Upper lobe of left lung (tissue), 6 donors: Measurements from ENCODE around the gene NOL8. TPM values are rescaled to one million over a fixed set of nuclear protein-coding genes. Genes with fewer than 3 reads are reported as not detected.

ENCODE experiments used
- ATAC-seq, 2 donors: fragments of 200-7000 bp; cut with Tn5 transposase; one replicate each; pipeline ENCODE4 v1.9.1; 2022; ENCODE audit warnings: mild to moderate bottlenecking in 2 of 2, moderate library complexity in 2 of 2; ENCODE audit not compliant: low FRiP score in 2 of 2
- DNase-seq, 2 donors: peaks; one replicate each; pipeline ENCODE4 v3.0.0-alpha.2; 2019 to 2020
- H3K27ac ChIP-seq, 4 donors: fragments of 200-600 bp; sonication (generic); one replicate each; pipeline ENCODE4 v1.5.1; 2016 to 2019
- H3K27me3 ChIP-seq, 4 donors: fragments of 200-600 bp; sonication (generic); one replicate each; pipeline ENCODE4 v1.5.1; 2017 to 2019
- H3K36me3 ChIP-seq, 4 donors: fragments of 200-600 bp; sonication (generic); one replicate each; pipeline ENCODE4 v1.5.1; 2016 to 2019
- H3K4me1 ChIP-seq, 4 donors: fragments of 200-600 bp; sonication (generic); one replicate each; pipeline ENCODE4 v1.5.1; 2018 to 2019
- H3K4me3 ChIP-seq, 4 donors: fragments of 200-600 bp; sonication (generic); one replicate each; pipeline ENCODE4 v1.5.1; 2017 to 2019; ENCODE audit warnings: mild to moderate bottlenecking in 2 of 4, moderate library complexity in 1 of 4
- H3K9me3 ChIP-seq, 4 donors: fragments of 200-600 bp; sonication (generic); one replicate each; pipeline ENCODE4 v1.5.1; 2018 to 2019
- EP300 ChIP-seq, 4 donors: sonication (generic); formaldehyde crosslinking; IDR thresholded peaks; one replicate each; pipeline ENCODE4 v1.5.1; 2017; ENCODE audit warnings: antibody characterized with exemption in 4 of 4, control low read depth in 2 of 4
- POLR2A ChIP-seq, 4 donors: fragments of 450-650 bp; IDR thresholded peaks; one replicate each; pipeline ENCODE4 v1.5.1; 2016 to 2017; ENCODE audit warnings: antibody characterized with exemption in 4 of 4, mild to moderate bottlenecking in 2 of 4
- POLR2AphosphoS5 ChIP-seq, 2 donors: sonication (generic); formaldehyde crosslinking; IDR thresholded peaks; one replicate each; pipeline ENCODE4 v1.5.1; 2017; ENCODE audit warnings: antibody characterized with exemption in 2 of 2
- WGBS, 2 donors: methylation state at CpG; one replicate each; pipeline ENCODE4 v1.1.5; 2017 to 2018; 5-methylcytosine and 5-hydroxymethylcytosine counted together
- total RNA-seq, 6 donors: library from RNA; depleted of rRNA in 4 of 6; stranded (reverse); fragments of >200 nt in 4 of 6; gene quantifications; one replicate each; pipeline versions ENCODE4 v1.1.0 to v1.2.1, GENCODE V29; 2016 to 2021
- TF ChIP-seq, protein P1 (sequence below), 6 experiments: fragments of 450-650 bp in 4 of 6; fragments of 200-600 bp in 2 of 6; sonication (generic) in 2 of 6; IDR thresholded peaks; one replicate each; pipeline ENCODE4 v1.5.1; 2016 to 2019; ENCODE audit warnings: antibody characterized with exemption in 6 of 6
- donor health status: DM: no; HTN: no; CAD: no; lungs with moderate emphysema.
- donor health status: DM: no; HTN: yes; CAD: no; lungs with severe emphysema.

NOL8 gene
- total RNA-seq, 6 donors from 2014 or later = 22.1 to 107 (median 27.1) TPM

DNA sequence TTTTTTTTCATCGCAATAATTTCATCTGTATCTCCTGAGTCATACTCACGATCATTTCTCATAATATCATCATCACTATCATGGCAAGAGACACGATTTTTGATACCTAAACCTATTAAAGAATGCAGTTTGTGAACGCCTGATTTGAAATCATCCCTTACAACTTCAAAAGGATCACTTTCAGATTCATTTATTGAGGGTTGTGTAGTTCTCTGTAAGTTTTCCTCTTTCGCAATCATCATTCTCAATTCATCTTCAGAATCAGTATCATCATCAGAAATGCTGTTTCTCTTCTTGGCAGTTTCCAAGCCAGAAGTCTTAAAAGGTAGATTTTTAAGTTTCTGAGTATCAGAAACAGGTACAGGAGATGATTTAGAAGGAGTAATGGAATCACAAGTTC, 9.7 kb downstream of the NOL8 start:
- no peak overlapping the region for H3K27ac ChIP-seq
- peaks cover 36 to 64% (median 49%) of the 10 kb centered on the region in 4 donors for H3K36me3 ChIP-seq
- ATAC-seq (no peak), DNase-seq (no peak)
- WGBS, 2 donors = 89 to 93% methylated on average over 5 of the region's 5 CpGs
- peaks cover 0 to 8% (median 0%) of the 10 kb centered on the region in 4 donors for H3K4me1 ChIP-seq
- TF ChIP-seq EP300 (IDR thresholded peaks at IDR 0.05) = no peak
- TF ChIP-seq POLR2A (IDR thresholded peaks at IDR 0.05) = no peak
- no peak for TF ChIP-seq POLR2AphosphoS5 (IDR thresholded peaks at IDR 0.05)
- TF ChIP-seq, protein P1, sequence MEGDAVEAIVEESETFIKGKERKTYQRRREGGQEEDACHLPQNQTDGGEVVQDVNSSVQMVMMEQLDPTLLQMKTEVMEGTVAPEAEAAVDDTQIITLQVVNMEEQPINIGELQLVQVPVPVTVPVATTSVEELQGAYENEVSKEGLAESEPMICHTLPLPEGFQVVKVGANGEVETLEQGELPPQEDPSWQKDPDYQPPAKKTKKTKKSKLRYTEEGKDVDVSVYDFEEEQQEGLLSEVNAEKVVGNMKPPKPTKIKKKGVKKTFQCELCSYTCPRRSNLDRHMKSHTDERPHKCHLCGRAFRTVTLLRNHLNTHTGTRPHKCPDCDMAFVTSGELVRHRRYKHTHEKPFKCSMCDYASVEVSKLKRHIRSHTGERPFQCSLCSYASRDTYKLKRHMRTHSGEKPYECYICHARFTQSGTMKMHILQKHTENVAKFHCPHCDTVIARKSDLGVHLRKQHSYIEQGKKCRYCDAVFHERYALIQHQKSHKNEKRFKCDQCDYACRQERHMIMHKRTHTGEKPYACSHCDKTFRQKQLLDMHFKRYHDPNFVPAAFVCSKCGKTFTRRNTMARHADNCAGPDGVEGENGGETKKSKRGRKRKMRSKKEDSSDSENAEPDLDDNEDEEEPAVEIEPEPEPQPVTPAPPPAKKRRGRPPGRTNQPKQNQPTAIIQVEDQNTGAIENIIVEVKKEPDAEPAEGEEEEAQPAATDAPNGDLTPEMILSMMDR (IDR thresholded peaks at IDR 0.05) = no peak
- no peaks in the 10 kb centered on the region for H3K9me3 ChIP-seq
- H3K27me3 ChIP-seq = no peaks in the 10 kb centered on the region
- H3K4me3 ChIP-seq = no peak overlapping the region

DNA sequence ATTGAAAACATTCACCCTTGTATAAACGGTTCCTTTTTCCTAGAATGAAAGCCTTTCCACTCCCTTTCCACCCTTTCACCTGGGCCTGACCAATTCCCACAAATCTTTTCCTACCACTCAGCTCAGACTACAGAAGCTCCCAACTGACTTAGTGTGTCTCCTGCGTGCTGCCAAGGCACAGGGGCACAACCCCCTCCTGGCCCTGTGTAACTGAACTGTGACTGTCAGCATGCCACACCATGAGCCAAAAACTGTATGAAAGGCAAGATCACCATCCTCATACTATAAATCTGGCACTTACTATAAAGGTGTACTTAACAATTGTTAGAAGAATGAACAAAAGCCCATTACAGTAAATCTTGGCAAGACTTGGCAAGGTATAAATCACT, 11.5 kb downstream of the NOL8 start:
- Histone ChIP-seq H3K4me1 (peaks cover 0 to 8% (median 0%) of the 10 kb centered on the region in 4 donors), H3K4me3 (no peak overlapping the region), H3K9me3 (no peaks in the 10 kb centered on the region), H3K27me3 (no peaks in the 10 kb centered on the region), H3K27ac (no peak overlapping the region), H3K36me3 (peaks cover 29 to 64% (median 48%) of the 10 kb centered on the region in 4 donors)
- TF ChIP-seq POLR2AphosphoS5 (IDR thresholded peaks at IDR 0.05) = no peak
- TF ChIP-seq, protein P1 (IDR thresholded peaks at IDR 0.05) = no peak
- TF ChIP-seq EP300 (IDR thresholded peaks at IDR 0.05) = no peak
- no peak for TF ChIP-seq POLR2A (IDR thresholded peaks at IDR 0.05)
- ATAC-seq (no peak), DNase-seq (no peak)
- WGBS, 2 donors = 75 to 76% methylated on average over 2 of the region's 2 CpGs

DNA sequence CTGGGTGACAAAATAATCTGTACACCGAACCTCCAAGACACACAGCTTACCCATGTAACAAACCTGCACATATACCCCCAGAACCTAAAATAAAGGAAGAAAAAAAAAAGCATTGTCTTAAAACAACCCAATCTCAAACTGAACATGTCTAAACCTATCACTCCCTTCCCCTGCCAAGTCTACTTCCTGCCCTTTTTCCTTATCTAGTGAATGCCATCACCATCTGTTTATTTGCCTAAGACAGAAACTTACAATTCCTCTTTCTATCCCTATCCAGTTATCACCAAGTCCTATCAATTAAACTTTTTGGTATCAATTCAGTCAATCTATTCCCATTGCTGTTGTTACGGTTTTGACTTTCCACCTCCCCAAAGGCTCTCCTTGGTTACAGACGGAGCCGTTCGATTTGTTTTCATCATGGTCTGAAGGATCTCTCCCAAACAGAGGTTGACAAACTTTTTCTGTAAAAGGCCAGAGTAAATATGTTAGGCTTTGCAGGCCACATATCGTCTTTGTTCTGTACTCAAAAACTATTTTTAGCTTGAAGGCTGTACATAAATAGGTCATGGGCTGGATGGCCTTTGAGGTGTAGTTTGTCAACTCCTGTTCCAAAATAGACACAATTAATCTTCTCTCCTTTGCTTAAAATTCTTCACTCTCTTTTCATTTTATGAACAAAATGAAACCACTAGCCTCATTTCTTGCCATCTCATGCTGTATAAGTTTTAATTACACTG, 12.1 kb downstream of the NOL8 start:
- H3K9me3 ChIP-seq = no peaks in the 10 kb centered on the region
- DNase-seq (no peak), ATAC-seq (no peak)
- H3K27me3 ChIP-seq = no peaks in the 10 kb centered on the region
- no peak for TF ChIP-seq POLR2A (IDR thresholded peaks at IDR 0.05)
- no peak for TF ChIP-seq EP300 (IDR thresholded peaks at IDR 0.05)
- TF ChIP-seq, protein P1 (IDR thresholded peaks at IDR 0.05) = no peak
- TF ChIP-seq POLR2AphosphoS5 (IDR thresholded peaks at IDR 0.05) = no peak
- H3K4me1 ChIP-seq = peaks cover 0 to 8% (median 0%) of the 10 kb centered on the region in 4 donors
- 50 to 54% methylated on average over 6 of the region's 6 CpGs for WGBS, 2 donors
- peaks cover 26 to 64% (median 49%) of the 10 kb centered on the region in 4 donors for H3K36me3 ChIP-seq
- H3K27ac ChIP-seq = peak overlapping the region in 1 of 4 donors; percentile 48
- H3K4me3 ChIP-seq = no peak overlapping the region

DNA sequence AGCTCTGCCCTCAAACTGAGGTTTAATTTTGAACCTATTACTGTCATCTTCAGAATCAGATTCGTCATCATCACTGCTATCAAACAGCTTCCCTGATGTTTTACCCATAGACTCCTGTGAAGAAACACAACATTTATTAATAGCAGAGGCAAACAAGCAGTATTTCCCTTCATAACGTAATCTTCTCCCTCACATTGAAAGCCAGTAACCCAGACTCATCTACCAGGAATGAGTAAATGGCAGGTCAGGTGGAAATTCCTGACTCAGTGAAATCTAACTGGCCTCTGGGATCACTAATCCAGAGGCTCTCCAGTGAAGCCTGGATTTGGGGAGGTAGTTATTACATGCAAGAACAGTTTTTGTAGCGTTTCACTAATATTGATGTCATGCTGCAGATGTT, 14.6 kb downstream of the NOL8 start:
- H3K4me3 ChIP-seq = no peak overlapping the region
- DNase-seq (no peak), ATAC-seq (no peak)
- TF ChIP-seq POLR2A (IDR thresholded peaks at IDR 0.05) = no peak
- TF ChIP-seq POLR2AphosphoS5 (IDR thresholded peaks at IDR 0.05) = no peak
- TF ChIP-seq EP300 (IDR thresholded peaks at IDR 0.05) = no peak
- TF ChIP-seq, protein P1 (IDR thresholded peaks at IDR 0.05) = no peak
- H3K36me3 ChIP-seq = peaks cover 8 to 65% (median 43%) of the 10 kb centered on the region in 4 donors
- H3K27ac ChIP-seq = no peak overlapping the region
- whole genome bisulfite sequencing, 2 donors = 94 to 96% methylated on average over 3 of the region's 3 CpGs
- H3K27me3 ChIP-seq = no peaks in the 10 kb centered on the region
- H3K4me1 ChIP-seq = peaks cover 0 to 8% (median 0%) of the 10 kb centered on the region in 4 donors
- H3K9me3 ChIP-seq = no peaks in the 10 kb centered on the region

DNA sequence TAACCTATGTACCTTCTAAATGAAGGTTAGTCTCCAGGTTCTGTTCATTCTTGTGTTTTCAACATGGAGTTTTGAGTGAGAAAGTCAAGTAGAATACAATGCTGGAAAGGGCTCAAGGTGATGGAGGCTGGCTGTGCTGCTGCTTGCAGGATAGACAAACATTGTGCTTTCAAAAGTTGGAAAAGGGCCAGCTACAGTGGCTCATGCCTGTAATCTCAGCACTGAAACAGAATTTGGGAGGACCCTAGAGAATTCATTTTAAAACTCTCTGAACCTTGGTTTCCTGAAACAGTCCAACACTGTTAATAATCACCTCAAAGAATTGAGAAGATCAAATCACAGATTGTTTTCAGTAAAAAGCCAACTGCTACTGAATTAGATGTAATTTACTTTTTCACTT, 16.3 kb downstream of the NOL8 start:
- no peaks in the 10 kb centered on the region for H3K27me3 ChIP-seq
- no peaks in the 10 kb centered on the region for H3K9me3 ChIP-seq
- peaks cover 0 to 8% (median 0%) of the 10 kb centered on the region in 4 donors for H3K4me1 ChIP-seq
- H3K36me3 ChIP-seq = peaks cover 18 to 75% (median 55%) of the 10 kb centered on the region in 4 donors
- no peak overlapping the region for H3K27ac ChIP-seq
- no peak overlapping the region for H3K4me3 ChIP-seq
- TF ChIP-seq POLR2AphosphoS5 (IDR thresholded peaks at IDR 0.05) (no peak), EP300 (IDR thresholded peaks at IDR 0.05) (no peak), POLR2A (IDR thresholded peaks at IDR 0.05) (no peak)
- TF ChIP-seq, protein P1 (IDR thresholded peaks at IDR 0.05) = no peak
- ATAC-seq (no peak), DNase-seq (no peak)
